HG03280 (cell line): ENCODE measurements around the gene HOXD4.

Experiments
- ATAC-seq: cut with Tn5 transposase; IDR thresholded peaks from one replicate; pipeline ENCODE4 v1.9.1; 2021; ENCODE audit warnings: mild to moderate bottlenecking, moderate library complexity; ENCODE audit not compliant: unreplicated experiment

HOXD4 gene

GRCh38 chr2:176139661-176140512, 11.5 kb upstream of the HOXD4 start:
- ATAC-seq: no peak

GRCh38 chr2:176140513-176141317, 10.6 kb upstream of the HOXD4 start:
- ATAC-seq: peak; percentile 94

GRCh38 chr2:176142281-176142680, 9.1 kb upstream of the HOXD4 start:
- ATAC-seq: no peak

GRCh38 chr2:176145085-176145969, 6.0 kb upstream of the HOXD4 start:
- no peak for ATAC-seq

GRCh38 chr2:176146101-176146500, 5.2 kb upstream of the HOXD4 start:
- ATAC-seq: no peak

- ATAC-seq: no peak
Measured at GRCh38 chr2:176146645-176147044, 4.7 kb upstream of the HOXD4 start.

GRCh38 chr2:176147210-176147799, 4.0 kb upstream of the HOXD4 start:
- ATAC-seq: no peak

- no peak for ATAC-seq
Measured at GRCh38 chr2:176147800-176148496, 3.4 kb upstream of the HOXD4 start.

GRCh38 chr2:176148751-176149421, 2.5 kb upstream of the HOXD4 start:
- no peak for ATAC-seq

GRCh38 chr2:176149481-176149938, 1.8 kb upstream of the HOXD4 start:
- ATAC-seq: no peak

GRCh38 chr2:176149939-176150583, 1.3 kb upstream of the HOXD4 start:
- ATAC-seq: no peak

- ATAC-seq: no peak
Measured at GRCh38 chr2:176150584-176151441, 537 bp upstream of the HOXD4 start.

GRCh38 chr2:176152350-176153181, 1.2 kb downstream of the HOXD4 start:
- no peak for ATAC-seq

- no peak for ATAC-seq
Measured at GRCh38 chr2:176154576-176155252, 3.4 kb downstream of the HOXD4 start.

- ATAC-seq: no peak
Measured at GRCh38 chr2:176155356-176156044, 4.2 kb downstream of the HOXD4 start.

- ATAC-seq: no peak
Measured at GRCh38 chr2:176156301-176156806, 5.0 kb downstream of the HOXD4 start.
